ENCODE data around the gene SURF1.

The SURF1 gene

DNA sequence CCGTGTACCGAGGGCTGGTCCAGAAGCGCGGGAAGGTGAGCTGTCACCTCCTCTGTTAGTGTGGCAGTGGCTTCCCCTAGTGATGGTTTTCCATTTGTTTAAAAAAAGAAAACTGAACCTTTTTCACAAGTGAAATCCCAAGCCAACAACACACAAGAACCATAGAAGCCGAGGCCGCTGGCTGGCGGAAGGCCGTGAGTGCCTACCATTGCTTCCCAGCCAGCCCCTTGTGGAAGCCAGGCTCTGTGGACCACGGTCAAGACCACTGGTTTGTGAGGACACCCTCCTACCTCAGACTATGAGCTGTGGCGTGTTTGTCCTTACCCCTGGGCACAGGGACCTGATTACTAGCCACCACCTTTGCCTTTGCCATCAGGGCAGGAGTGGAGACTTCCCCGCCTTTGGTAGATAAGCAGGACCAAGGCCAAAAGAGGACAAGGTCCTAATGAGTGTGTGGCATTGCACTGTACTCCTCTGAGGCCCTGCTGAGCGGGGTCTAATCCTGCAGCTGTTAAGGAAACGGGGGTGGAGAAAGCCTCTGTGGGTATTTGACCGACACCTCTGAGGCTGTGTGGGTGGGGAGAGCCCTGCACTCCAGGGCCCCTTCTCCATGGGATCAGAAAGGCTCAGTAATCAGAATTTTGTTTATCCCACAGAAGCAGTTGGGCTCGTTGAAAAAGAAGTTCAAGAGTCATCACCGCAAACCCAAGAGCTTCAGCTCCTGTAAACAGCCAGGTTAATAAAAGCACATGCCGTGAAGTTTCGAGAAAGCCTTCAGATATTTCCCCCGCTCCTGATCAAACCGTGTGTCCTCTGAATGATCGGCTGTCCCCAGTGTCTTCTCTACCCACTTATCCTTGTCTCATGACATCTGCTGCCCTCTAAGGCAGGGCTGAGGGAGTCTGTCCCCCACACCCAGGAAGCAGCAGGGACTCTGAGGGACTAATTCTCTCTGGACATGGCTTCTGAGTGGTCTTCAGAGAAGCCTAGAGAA lies 4.4 kb upstream of the SURF1 start:
- DNase-seq: peak; percentile 49

DNA sequence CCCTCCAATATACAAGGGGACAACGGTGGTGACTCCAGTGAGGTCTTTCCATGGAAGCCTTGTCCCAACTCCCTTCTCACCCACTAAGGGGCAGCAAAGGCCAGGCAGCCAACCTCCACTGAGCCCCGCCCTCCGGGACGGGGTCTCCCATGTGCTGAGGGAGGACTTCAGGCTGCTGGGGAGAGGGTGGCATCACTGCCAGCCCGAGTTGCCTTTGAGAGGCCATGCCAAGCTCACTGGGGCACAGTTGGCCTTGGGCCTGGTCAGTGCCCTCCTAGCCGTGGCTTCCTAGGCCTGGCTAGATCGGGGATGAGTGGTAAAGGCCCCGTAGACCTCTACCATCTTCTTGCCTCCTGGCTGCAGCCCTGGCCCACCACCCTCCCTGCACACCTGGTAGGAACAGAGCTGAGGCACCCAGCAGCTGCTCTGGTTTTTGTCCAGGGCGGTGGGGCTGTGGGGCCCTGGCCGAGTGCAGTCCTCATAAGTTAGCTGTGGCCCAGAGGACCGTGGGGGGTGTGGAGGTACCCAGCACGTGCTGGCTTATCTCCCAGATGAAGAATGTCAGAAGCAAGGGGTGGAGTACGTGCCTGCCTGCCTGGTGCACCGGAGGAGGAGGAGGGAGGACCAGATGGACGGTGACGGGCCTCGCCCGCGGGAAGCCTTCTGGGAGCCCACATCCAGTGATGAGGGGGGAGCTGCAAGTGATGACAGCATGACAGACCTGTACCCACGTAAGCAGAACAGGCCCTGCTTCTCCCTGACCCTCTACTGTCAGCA lies 3.3 kb upstream of the SURF1 start:
- peak; percentile 62 for DNase-seq

DNA sequence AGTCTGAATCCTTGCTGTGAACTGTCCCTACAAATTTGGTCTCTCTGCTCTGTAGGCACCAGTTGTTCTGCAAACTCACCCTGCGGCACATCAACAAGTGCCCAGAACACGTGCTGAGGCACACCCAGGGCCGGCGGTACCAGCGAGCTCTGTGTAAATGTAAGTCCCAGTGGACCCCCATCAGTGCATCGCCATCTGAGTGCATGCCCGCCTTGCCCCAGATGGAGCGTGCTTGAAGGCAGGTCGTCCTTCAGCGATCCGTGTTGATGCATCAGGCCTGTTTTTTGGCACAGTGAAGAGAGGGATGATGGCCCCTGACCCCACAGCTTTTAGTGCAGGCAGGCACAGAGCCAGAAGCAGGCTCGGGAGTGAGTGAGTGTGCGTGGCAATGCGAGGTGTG lies 1.4 kb upstream of the SURF1 start:
- no peak for DNase-seq

DNA sequence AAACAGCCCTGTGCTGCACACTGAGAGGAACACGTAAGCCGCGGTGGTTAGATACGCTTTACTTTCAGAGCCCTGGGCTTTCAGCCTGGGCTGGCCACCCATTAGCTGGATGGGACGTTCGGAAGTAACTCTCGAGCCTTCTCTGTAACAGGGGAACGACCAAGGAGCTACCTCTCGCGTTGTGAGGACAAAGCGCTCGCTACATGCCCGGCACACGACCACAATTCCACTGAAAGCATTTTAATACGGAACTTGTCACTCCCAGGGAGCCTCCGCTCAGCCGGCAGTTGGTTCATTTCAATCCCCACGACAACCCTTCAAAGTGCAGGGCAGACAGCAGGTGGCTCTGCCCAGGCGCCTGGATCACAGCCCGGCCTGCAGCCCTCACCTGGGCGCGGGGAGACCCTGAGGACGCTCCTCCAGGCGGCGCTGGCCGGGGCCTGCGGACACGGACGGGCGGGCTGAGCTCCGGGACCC lies 368 bp downstream of the SURF1 start:
- DNase-seq: peak; percentile 40

DNA sequence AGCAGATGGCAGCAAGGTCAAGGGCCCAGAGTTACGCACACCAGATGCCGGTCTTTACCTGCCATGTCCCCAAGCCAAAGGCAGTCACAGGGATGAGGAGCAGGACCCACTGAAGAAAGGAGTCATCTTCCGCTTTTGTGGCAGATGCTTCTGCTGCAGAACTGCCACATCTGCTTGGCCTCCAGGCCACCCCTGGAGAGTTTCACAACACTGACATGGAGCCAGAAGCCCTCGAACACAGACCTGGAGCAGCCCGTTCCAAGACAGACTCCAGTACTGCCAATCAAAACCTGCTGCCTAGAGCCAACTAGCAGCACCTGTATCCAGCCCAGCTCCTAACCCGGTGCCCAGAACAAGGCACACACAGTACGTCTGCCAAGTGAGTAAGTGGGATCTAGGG lies 1.5 kb downstream of the SURF1 start:
- DNase-seq: peak; percentile 36

DNA sequence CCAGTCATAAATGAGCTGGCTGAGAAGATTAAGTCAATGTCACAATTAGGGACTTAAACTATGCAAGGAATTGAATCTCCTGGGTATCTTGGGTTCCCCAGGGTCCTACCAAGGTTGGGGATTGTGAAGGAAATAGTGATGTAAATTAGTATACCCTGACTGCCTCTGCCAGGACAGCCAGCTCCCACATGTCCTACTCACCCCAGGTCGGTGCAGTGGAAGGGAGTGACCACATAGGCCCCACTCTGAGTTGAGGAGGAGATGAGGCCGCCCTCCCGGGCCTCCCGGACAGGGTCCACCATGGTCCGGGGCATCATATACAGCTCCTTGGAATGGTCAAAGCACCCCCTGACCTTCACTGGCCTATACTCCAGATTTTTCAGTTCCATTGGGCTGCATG lies 2.7 kb downstream of the SURF1 start:
- peak; percentile 34 for DNase-seq

DNA sequence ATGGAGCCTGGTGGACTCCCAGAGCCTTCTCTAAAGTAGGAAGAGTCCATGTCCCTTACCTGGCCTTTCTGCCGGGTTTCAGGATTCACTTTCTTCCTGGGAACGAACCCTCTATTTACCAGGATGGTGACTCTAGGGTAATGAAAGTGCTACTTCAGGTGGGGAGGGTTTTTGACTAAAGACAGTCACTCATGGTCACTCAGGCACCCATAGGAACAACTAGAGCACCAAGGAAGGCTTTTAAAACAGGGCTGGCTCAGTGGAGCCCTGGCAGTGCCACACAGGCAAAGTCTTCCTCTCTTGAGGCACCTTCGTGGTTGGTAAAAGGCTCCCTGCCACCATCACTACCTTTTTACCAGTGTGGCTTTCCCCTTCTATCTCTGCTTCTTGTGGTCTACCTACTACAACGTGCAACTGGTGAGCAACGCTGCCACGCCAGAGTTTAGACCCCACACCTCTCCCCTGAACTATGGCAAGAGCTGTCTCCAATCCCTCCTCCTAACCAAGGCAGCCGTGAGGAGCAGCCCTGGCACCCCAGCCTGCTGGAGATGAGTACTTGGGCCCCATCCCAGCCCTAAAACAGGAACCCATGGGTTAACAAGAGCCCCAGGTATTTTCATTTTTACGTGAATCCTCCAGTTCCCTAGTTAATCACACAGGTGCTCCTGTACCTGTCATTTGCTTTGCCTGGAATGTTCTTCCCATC lies 3.5 kb downstream of the SURF1 start:
- DNase-seq: peak; percentile 51

DNA sequence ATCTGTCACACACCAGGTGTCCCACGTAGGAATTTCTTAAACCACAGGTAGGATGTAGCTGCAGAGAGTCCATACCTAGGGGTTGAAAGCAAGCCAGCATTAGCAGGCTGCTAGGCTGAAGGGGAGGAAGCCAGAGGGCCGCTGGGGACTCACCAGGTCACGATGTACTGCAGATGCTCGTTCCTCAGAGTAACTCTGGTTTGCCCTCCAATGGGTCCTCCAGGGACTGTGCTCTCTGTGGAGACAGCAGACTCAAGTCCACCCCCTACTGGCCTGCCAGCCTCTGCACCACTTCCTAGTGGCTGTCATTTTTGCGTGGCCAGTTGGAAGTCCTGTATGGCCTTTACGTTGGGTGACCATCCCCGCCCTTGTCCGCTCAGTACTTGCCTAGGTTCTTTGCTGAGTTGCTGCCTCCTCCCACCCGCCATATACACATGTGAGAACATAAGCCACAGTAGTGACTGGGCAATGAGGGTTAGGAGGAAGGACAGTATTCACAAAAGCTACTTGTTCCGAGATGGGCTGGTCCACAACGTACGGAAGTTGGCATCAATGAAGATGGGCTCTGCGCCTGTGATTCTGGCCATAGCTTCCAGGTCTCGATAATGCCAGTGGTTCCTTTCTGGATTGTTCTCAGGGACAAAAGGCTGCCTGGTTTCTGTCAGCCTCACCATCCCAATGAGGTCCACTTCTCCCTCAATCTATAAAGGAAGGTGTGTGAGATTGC lies 4.2 kb downstream of the SURF1 start:
- DNase-seq: peak; percentile 69

DNA sequence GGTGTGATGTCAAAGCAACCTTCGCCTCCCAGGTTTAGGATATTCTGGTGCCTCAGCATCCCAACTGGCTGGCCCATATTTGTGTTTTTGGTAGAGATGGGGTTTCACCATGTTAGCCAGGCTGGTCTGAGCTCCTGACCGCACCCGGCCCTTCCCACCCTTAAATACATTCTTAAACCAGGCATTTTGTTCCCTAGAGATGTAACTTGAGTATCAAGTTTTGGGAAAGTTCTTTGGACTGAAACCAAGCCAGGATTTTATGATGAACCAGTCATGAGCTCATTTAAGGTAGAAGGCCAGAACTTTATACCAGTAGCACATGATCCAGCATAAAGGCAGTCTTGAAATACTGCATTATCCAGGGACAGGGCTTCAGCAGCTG lies 4.8 kb downstream of the SURF1 start:
- DNase-seq: no peak

DNA sequence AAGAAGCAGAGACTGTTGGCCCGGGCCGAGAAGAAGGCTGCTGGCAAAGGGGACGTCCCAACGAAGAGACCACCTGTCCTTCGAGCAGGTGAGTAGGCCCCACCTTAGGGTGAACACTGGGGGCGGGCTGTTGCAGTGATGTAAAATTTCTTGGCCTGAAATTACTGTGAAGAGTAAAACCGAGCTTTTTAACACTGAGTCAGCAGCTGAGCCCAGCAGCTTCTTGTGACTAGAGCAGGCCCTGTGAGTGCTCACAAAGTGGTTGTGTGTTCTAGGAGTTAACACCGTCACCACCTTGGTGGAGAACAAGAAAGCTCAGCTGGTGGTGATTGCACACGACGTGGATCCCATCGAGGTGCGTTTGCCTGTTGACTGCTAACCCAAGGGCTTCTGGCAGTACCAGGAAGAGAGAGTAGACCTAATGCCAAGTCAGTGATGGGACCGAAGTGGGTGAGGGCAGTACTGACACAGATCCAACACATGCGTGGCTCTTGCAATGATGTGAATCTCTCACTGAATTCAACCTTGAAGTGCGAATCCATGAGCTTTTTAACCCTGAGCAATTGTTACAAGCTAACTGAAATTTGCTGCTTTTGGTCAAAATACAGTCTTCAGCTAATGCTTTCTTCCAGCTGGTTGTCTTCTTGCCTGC lies 6.2 kb downstream of the SURF1 start:
- peak; percentile 64 for DNase-seq

DNA sequence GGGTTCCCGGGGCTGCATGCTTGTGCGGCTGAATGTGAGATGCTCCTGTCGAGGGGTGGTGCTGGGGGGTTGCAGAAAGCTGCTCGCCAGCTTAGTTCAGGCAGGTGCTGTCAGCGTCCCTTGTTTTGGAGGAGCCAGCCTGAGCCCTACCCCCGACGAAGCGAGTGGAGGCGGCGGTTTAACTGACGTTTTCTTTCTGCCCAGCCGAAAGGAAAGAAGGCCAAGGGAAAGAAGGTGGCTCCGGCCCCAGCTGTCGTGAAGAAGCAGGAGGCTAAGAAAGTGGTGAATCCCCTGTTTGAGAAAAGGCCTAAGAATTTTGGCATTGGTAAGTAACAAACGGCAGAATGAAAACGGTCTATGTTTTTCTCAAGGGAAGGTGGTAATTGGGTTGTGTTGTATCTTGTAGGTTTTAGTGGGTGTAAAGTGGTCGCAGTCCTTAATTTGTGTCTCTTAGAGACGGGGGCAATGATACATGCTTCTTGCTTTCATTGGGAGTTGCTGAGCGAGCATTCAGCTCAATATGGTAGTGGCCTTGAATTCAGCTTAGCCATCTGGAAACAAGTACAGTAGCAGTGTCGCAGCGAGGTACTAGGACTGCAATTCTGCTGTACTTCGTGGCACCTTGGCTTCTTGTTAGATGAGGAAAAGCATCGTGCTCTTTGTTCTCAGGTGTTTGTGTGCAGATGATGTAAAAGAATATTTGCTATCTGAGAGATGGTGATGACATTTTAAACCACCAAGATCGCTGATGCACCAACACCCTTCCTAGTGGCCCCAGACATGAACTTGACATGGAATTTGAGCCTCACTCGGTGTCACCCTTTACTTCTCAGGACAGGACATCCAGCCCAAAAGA lies 7.3 kb downstream of the SURF1 start:
- no peak for DNase-seq

DNA sequence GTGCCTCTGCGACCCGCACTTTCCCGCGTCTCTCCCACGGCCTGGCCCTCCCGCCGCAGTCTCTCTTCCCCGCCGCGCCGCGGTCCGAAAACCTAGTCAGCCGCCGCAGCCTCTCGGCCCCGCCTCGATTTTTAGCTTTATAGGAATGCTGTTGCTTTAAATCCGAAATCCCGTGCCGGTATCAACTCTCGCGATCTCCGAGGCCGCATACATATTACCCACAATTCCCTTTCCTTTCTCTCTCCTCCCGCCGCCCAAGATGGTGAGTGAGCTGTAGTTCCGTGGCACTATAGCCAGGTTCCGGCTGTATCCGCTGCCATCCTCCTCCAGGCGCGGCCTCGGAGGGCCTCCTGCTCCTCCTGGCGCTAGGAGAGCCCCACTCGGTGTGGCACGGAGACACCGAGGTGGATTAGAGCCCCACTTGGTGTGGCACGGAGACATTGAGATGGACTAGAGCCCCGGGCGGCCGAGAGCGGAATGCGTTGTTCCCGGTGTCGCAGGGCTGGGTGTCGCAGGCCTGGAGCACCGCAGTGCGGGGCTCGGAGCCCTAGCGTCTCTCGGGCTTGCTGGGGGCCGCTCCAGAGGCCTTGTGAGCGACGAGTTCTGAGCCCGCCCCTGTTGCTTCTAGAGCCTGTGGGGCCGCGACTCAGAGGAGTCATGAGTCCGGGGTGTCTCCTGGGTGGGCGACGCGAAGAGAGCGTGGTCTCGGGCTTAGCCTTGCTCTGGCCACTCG lies 8.1 kb downstream of the SURF1 start, which contains the start of the genes MED22 and RPL7A:
Gene MED22 (minus strand): TSS at position 147 of the 733 bp plus-strand sequence. CDS start 1,469 bp downstream, outside the sequence.
Gene RPL7A (plus strand): TSS at position 234 of the 733 bp plus-strand sequence. CDS start 26 bp downstream, at position 260.
- peak; percentile 94 for DNase-seq

DNA sequence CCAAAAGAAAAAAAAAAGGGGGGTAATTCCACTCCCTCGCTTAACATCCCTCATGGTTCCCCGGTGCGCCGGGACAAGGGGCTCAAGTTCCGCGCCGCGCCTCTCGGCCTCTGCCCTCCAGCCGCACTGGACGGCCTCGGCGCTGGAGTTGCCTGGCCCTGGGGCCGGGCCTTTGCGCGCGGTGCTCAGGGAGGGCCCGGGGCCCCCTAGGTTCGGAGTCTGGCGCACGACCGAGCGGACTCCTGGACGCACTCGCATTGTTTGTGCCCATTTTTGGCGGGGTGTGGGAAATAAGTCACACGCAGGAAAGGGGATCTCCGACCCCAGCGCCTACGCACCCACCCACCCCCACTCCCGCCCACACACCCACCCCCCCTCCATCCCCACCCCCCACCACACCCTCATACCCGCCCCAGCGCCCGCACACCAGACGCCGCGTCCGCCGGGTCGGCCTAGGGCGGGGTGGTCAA lies 8.7 kb downstream of the SURF1 start:
- DNase-seq: no peak

DNA sequence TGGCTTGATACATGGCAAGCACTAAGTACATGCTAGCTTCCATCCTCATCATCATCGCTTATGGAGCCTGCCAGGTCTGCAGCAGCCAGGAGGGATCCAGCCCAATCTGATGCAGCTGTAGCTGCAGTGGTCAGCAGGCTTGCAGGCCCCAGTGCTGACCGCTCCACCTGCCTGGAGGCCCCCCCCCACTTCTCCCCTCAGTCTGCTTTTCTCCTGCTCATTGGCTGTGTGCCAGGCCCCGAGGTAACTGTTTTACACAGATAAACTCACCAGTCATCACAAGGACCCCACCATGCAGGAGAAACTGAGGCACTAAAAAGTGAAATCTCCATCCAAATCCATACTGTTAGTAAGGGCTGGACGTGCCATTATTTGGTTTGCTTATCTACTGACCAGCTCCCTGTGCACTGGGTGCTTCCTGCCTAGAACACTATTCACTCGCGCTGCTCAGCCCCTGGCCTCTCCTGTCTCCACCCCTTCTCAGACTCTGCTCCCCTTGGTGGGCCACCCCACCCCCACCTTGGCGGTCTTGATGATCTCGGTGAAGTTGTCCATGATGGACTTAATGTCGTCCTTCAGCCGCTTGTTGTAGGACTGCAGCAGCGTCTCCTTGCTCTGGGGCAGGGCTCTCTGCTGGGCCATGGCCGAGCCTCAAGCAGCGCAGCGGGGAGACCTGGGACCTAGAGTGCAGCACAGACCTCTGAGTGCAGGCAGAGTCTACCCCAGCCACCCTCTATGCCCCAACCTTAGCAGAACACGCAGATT lies 10.1 kb downstream of the SURF1 start:
- DNase-seq: no peak

DNA sequence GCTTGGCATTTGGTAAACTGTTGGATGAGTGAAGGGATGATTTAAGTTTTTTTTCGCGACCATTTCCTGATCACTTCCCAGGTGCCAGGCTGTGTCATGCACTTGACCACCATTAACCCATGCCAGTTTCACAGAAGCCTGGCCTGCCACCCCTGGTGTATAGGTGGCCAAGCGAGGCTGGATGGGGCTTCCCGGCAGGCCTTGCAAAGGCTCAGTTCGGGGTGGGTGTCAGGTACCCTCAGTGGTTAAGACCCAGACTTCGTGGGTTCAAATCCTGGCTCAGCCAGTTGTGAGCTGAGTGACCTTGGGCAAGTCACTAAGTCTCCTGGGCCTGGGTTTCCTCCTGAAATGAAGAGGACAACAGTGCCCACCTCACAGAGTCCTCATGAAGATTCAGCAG lies 10.7 kb downstream of the SURF1 start:
- no peak for DNase-seq

DNA sequence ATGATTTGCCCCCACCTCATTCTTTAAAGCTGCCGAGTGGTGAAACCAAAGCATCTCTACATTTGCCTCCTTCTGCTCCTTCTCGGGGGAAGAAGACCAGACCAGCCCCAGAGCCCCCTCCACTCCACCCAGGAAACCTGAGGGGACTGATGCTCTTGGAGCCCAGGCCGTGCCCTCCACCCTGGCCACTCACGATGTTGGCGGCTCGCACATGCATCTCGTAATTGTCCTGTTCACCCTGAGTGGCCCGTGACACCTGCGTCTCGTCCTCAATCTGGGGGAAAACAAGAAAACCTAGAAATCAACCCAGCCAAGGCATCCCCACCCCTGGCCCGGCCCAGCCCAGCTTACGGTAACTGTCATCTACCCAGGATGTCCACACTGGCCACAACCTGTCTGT lies 11.3 kb downstream of the SURF1 start:
- DNase-seq: no peak

DNA sequence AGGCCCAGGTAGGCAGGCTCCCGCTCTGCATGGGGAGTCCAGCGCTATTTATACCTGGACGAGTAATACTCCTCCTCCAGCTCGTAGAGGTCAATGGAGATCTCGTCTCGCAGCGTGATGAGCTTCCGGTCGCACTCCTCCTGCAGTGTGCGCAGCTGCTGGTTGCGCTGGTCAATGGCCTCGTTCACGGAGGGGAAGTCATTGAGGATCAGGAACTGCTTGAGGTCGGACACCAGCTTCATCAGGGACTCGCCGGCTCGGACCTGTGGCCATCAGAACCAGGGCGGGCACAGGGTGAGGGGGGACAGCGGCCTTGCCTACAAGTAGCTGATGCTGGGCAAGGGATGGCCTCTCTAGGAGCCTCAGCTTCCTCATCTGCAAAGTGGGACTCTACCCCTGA lies 12.2 kb downstream of the SURF1 start:
- no peak for DNase-seq

DNA sequence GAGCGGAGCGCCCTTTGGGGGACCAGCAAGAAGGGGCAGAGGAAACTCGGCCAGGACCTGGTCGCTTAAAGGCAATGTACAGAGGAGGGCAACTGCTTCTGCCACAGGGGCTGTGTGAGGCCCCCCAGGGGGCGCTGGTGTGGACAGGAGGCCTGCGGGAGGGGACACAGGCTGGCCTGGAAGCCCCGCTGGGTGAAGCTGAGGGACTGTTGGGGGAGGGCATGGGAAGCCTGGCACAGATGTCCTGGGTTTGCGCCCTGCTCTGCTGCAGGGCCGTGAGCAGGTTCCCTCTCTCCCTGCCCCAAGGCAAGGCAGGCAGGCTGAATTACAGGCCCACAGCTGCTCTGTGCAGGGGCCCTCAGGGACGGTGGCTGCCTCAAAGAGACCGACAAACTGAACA lies 13.7 kb downstream of the SURF1 start:
- DNase-seq: no peak

DNA sequence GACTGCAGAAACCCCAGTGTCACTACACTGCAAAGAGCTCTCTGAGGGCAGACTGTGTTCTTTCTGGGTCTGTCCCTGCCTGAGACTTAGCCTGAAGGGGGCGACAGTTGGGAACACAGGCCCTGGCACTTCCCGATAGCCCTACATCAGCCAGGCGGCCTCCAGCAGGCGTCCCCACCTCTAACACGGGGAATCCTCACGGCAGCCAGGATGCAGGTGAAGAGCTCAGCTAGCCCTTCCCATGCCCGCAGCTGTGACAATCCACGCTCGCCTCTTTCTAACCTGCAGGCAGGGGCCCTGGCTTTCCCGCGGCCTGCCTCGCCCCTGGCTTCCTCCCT lies 14.2 kb downstream of the SURF1 start:
- no peak for DNase-seq
